Tibial nerve (tissue), 4 donors: Measurements from ENCODE around the gene TBC1D4.

Experiments
- CTCF ChIP-seq, 5 experiments: fragments of 200-600 bp in 3 of 5; fragments of 450-650 bp in 2 of 5; sonication (generic) in 3 of 5; IDR thresholded peaks; one replicate each; pipeline ENCODE4 v1.5.1; 2016 to 2019; ENCODE audit warnings: antibody characterized with exemption in 5 of 5, mild to moderate bottlenecking in 3 of 5, moderate library complexity in 2 of 5
- EP300 ChIP-seq, 2 donors: sonication (generic); formaldehyde crosslinking; IDR thresholded peaks; one replicate each; pipeline ENCODE4 v1.6.1; 2017; ENCODE audit warnings: antibody characterized with exemption in 2 of 2, mild to moderate bottlenecking in 1 of 2

GRCh38 chr13:75353781-75354193 lies 128.2 kb downstream of the TBC1D4 start:
- TF ChIP-seq CTCF (IDR thresholded peaks at IDR 0.05) (no peak), EP300 (IDR thresholded peaks at IDR 0.05) (no peak)
